Ishikawa (cell line): ENCODE data around the gene TSGA10IP.

Source experiments
- CEBPB ChIP-seq: IDR thresholded peaks from 2 replicates; pipeline ENCODE4 v1.6.1; 2012
- CREB1 ChIP-seq: IDR thresholded peaks from 2 replicates; pipeline ENCODE4 v1.6.1; 2012; ENCODE audit warnings: low read depth
- EGR1 ChIP-seq: IDR thresholded peaks from 2 replicates; pipeline ENCODE4 v1.6.1; 2012
- EP300 ChIP-seq: IDR thresholded peaks from 2 replicates; pipeline ENCODE4 v1.6.1; 2012; ENCODE audit warnings: borderline replicate concordance
- MAX ChIP-seq: IDR thresholded peaks from 2 replicates; pipeline ENCODE4 v1.6.1; 2012
- NFIC ChIP-seq: IDR thresholded peaks from 2 replicates; pipeline ENCODE4 v1.6.1; 2012
- RAD21 ChIP-seq: IDR thresholded peaks from 2 replicates; pipeline ENCODE4 v1.6.1; 2012; ENCODE audit warnings: low read depth
- REST ChIP-seq: IDR thresholded peaks from 2 replicates; pipeline ENCODE4 v1.6.1; 2012; ENCODE audit warnings: low read depth, mild to moderate bottlenecking
- TAF1 ChIP-seq: IDR thresholded peaks from 2 replicates; pipeline ENCODE4 v1.6.1; 2012; ENCODE audit warnings: low read depth, mild to moderate bottlenecking
- TCF12 ChIP-seq: IDR thresholded peaks from 2 replicates; pipeline ENCODE4 v1.6.1; 2012; ENCODE audit warnings: low read depth
- TEAD4 ChIP-seq: IDR thresholded peaks from 2 replicates; pipeline ENCODE4 v1.6.1; 2012
- YY1 ChIP-seq: IDR thresholded peaks from 2 replicates; pipeline ENCODE4 v1.6.1; 2012; ENCODE audit warnings: low read depth
- ZBTB7A ChIP-seq: IDR thresholded peaks from 2 replicates; pipeline ENCODE4 v1.6.1; 2012; ENCODE audit warnings: low read depth
- TF ChIP-seq, protein P1 (sequence below): IDR thresholded peaks from 2 replicates; pipeline ENCODE4 v1.6.1; 2012

- TF ChIP-seq TEAD4 (no peak), TCF12 (no peak), EP300 (no peak), YY1 (no peak), NFIC (0 out of 2 replicates have a peak, but pooled peaks have one; percentile 15), CREB1 (no peak), TAF1 (no peak), REST (0 out of 2 replicates have a peak, but pooled peaks have one; percentile 37), MAX (peak; percentile 53; the same call in 1 of the 2 replicates), CEBPB (no peak), ZBTB7A (no peak), RAD21 (peak; percentile 62), EGR1 (no peak)
- TF ChIP-seq, protein P1, sequence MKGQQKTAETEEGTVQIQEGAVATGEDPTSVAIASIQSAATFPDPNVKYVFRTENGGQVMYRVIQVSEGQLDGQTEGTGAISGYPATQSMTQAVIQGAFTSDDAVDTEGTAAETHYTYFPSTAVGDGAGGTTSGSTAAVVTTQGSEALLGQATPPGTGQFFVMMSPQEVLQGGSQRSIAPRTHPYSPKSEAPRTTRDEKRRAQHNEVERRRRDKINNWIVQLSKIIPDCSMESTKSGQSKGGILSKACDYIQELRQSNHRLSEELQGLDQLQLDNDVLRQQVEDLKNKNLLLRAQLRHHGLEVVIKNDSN = no peak
Measured at GRCh38 chr11:65911682-65912568, 33.4 kb upstream of the TSGA10IP start.
